NCI-H2029 treated with DMSO at 0.1 percent for 48 hours (cell line): ENCODE results near the gene ATP8A2.
"Not testable (repeated sequence)": the region's sequence is repeated elsewhere in the genome, so short reads cannot be mapped to it uniquely, and the experiment has no call there.

Experiments used
- DNase-seq: peaks from one replicate; lab custom pipeline; 2025; lab: John Stamatoyannopoulos, UW

The ATP8A2 gene

DNA sequence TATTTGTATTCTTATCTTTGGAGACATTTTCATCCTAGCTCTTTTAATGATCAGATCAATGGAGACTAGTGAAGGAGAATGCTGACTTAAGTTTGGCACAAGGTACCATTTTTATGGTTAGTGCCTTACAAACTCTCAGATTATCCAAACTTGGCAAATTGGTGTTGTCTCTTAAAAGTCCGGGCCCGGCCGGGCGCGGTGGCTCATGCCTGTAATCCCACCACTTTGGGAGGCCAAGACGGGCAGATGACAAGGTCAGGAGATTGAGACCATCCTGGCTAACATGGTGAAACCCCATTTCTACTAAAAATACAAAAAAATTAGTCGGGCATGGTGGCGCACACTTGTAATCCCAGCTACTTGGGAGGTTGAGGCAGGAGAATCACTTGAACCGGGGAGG is 177.2 kb downstream of the ATP8A2 start:
- DNase-seq: not testable (repeated sequence)

DNA sequence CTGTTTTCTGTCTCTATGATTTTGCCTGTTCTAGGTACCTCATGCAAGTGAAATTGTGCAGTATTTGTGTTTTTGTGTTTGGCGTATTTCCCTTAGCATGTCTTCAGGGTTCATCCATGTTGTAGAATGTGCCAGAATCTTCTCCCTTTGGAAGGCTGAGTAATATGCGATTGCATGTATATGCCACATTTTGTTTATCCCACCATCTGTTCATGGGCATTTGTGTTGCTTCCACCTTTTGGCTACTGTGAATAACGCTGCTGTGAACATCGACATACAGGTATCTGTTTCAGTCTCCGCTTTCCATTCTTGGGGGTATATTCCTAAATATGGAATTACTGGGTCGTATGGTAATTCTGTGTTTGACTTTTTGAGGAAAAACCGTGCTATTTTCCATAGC is 190.0 kb downstream of the ATP8A2 start:
- no peak for DNase-seq

- DNase-seq: no peak
Observed at GRCh38 chr13:25570185-25570584, 198.4 kb downstream of the ATP8A2 start.

DNA sequence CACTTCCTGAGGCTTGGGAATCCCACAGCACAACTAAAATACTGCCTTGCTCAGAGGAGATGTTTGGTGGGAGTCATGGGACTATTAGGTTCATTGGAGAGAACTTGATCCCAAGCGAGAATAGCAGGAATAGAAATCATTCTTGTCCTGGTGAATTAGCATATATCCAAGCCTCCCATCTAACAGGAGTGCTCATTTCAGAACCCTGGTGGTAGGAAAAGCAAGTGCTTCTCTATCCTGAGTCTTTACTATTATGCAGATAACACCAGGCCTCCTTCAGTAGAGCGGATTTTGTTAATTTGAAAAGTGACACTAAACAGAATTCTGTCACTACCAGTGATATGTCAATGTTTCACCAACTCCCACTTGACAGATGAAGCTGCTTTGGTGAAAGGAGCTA is 199.5 kb downstream of the ATP8A2 start:
- DNase-seq: no peak

DNA sequence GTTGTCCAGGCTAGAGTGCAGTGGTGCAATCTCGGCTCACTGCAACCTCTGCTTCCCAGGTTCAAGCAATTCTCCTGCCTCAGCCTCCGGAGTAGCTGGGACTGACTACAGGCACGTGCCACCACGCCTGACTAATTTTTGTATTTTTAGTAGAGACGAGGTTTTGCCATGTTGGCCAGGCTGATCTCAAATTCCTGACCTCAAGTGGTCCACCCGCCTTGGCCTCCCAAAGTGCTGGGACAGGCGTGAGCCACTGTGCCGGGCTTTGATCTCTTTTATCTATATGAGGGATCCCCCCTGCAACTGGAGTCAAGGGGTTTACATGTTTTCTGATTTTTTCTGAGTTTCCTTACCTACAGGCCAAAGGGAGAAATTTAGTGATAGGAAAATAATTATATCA is 200.4 kb downstream of the ATP8A2 start:
- DNase-seq: not testable (repeated sequence)

DNA sequence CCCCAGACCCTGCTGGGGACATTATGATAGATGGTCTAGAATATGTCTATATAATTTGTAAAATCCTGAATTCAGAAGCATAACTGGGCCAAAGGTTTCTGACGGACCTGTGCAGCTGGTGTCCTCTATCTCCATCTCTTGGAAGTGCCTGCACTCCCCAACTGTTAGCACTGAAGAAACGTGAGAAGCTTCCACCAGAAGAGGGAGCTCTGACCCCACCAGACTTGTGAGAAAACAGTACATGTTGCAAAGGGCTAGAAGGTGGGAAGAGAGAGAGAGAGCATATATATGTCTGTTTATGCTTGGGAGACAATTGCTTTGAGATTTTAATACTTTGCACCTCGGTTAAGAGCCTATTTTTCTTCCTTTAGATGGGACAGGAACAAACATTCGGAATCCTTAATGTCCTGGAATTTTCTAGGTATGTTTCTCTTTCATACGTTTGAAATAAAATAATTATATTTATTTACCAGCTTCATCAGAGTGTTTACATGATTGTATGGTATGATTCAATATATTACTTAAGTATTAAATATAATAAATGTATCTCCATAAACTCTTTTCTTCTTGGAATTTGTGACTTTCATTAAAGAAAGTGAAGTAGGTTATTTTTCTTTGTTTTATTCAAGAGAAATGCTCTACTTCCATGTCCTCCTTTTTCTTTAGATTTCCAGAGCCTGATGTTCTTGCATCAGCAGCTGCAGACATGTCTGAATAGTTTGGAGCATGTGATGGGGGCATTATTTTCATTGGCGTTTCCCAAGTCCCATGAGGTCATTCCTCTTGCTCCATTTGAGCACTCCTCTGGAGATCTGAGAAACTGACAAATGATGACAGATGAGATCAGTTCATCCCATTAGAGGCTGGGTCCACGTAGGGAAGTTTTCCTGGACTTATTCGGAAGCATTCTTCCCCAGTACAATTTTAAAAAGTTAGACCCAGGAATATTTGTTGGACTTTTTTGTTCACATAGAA is 202.9 kb downstream of the ATP8A2 start:
- peak; percentile 73 for DNase-seq

GRCh38 chr13:25575562-25575961 is 203.8 kb downstream of the ATP8A2 start:
- DNase-seq: no peak

GRCh38 chr13:25578526-25578925 is 206.8 kb downstream of the ATP8A2 start:
- no peak for DNase-seq

DNA sequence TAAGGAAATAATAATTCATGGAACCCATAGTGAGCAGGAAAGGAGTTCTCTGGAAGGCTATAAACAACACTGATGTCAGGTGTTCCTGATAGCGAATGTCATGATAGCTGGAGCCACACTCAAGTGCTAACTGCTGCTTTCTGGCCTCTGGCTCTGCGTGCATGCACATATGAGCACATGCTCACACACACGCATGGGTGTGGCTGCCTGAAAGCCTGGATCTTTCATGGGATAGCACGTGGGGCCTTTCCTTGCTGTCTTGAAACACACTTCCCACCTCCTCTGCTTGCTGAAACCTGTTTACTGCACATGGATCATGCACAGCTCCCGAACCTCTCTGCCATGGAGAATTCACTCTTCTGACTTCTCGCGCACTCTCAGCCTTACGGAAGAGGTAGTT is 207.4 kb downstream of the ATP8A2 start:
- no peak for DNase-seq

DNA sequence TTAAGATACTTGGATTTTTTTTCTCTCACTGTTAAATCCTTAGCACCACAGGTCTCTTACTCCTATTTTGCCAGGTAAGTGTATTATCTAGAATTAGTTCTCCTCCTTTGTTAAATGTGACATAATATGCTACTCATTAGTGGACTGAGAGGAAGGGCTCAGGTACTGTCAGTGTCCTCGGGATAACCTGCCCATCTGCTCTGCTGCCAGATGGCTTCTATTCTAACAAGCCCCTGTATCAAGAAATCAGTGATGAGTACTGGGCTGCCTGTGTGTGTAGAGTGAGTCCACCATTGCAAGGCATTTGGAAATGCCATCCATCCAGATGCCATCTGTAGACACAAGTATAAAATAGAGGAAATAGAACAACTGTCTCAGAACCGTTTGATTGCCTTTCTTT is 209.6 kb downstream of the ATP8A2 start:
- DNase-seq: no peak

GRCh38 chr13:25584087-25584486 is 212.3 kb downstream of the ATP8A2 start:
- DNase-seq: no peak

DNA sequence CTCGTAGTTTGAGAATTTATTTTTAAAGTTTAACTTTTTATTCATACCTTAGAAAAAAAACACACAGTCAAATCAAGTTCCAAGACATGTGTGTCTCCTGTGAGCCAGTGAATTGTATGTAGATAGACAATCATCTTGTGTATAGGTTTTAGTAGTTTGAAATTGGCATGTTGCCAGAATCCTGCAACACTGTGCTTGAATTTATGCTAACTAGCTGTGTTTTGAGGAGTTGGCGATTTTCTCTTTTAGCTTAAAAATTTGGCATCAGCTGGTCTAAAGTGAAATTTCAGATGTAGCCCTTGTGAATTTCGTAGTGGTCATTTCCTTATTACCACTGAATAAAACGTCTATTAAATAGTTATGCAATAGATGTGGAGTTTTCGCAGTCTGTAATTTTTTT is 213.2 kb downstream of the ATP8A2 start:
- DNase-seq: no peak

DNA sequence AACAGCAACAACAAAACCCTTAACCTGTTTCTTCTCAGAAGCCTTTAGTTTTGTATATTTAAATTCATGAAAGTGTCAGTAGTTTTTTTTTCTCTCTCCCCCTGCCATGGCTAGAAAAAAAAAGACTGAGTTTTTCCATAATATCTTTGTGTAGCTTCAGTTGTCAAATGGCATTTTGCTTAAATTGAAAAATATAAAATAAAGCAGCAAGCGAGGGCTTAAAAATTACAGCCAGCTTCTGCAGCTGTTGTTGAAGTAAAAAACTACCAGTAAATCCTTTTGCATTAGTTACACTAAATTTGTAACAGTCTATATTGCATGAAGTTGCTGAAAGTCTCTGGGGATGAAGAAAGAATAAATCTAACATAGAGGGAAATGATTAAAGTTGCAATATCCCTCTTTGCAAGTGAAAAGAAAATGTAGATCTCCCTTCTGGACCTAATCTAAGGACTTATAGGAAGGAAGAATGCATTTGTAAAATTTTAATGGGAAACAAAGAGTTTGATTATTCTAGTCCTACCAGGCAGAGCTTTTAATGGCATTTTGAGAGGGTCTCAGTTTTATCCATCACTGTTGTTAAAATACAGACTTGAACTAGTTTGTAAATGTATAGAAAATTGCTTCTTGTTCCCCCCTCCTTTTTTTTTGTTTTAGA is 215.7 kb downstream of the ATP8A2 start:
- no peak for DNase-seq

- no peak for DNase-seq
Observed at GRCh38 chr13:25588336-25589060, 216.7 kb downstream of the ATP8A2 start.

GRCh38 chr13:25598421-25598820 is 226.6 kb downstream of the ATP8A2 start:
- no peak for DNase-seq

DNA sequence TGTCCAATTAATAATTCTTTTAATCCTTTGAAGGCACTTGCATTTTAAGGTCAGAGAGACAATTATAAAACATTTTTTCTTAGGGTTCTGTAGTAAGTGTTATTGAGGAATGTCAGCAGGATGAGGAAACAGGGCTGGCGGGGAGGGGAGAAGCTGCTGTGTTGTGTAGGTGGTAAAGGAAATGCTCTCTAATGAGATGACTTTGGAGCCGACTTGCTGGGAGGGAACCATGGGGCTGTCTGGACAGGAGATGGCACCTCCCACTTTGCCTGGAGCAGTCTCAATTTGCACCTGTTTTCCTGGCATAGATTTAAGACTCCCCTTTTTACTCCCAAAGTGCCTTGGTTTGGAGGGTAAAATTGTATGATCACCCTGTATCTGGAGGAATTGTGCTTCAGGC is 230.4 kb downstream of the ATP8A2 start:
- no peak for DNase-seq

DNA sequence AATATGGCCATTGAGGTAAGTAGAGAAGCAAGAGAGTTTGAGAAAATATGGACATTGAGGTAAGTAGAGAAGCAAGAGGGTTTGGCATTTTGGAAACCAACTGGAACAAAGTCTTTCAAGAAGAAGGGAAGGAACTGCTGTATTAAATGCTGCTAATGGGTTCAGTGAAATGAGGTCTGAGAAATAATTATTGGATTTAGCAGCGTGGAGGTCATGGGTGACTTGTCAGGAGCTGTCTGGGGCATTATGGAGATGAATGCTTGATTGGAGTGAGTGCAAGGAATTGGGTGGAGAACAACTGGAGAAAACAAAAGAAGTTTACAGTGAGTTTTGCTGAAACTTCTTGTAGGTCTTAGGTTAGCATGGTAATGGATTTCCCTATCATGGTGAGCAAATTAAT is 232.3 kb downstream of the ATP8A2 start:
- DNase-seq: no peak

DNA sequence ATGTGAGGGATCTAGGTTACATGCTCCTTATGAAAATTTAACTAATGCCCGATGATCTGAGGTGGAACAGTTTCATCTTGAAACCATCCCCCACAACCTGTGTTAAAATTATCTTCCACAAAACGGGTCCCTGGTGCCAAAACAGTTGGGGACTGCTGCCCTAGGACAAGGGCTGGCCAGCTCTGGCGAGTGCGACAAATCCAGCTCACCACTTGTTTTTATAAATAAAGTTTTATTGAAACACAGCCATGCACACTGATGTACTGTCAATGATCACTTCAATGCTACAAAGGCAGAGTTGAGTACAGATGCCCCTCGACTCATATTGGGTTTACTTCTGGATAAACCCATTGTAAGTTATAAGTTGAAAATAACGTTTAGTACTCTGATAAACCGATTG is 235.3 kb downstream of the ATP8A2 start:
- DNase-seq: no peak

GRCh38 chr13:25608181-25608580 is 236.4 kb downstream of the ATP8A2 start:
- peak; percentile 19 for DNase-seq

DNA sequence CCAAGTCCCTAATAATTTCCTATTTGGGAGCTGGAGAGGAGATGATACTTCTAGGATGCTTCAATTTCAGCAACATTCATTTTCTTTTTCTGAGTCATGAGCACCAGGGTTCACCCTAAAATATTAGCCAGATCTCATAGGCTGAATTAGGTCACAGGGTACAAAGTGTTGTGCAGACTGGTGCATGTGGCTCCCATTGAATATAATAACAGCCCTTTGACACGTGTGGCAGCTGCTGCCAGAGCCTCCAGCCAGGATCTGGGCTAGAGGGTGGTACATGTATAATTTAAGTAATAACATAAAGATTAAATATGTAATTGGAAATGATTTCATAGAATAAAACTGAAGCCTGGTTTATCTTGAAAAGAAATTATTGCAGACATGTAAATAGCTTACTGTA is 244.9 kb downstream of the ATP8A2 start:
- DNase-seq: no peak

DNA sequence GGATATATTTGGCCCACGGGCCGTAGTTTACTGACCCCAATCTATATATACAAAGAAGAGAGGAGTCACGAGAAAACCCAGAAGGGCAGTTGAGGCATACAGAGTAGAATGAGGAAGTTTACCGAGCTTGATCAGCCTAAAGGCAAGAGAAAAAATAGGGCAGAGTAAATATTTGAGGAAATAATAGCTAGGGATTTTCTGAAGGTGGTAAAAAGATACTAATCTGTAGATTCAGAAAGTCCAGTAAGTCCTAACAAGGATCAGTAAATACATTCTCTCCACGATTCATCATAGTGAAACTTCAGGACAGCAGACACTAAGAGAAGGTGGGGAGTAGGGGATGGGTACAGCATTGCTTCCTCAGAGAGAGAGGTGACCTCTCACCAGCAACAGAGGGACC is 248.1 kb downstream of the ATP8A2 start:
- no peak for DNase-seq

DNA sequence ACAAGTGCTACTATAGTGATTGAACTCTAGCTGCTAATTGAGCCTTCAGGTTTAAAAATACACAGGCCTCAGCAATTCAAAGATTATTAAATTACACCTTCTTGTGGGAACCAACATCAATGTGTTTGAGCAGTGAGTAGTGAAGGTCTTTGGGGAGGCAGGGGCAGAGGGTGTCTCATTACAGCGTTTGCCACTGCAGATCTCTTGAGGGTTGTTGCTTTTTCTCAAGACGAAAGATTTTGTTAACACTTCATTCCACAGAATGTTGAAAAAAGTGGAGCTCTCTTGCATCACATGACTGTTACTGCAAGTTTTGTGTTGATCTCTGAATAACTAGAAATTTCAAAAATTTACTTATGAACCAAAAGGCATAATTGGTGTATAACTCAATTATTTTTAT is 253.6 kb downstream of the ATP8A2 start:
- DNase-seq: no peak
